B cell (primary cell): ENCODE results near the gene PIK3R1.

Source experiments
- EZH2 ChIP-seq: IDR thresholded peaks from 2 replicates; pipeline ENCODE4 v1.6.1; 2012; ENCODE audit warnings: borderline replicate concordance, low read depth, mild to moderate bottlenecking, moderate library complexity, low read length; ENCODE audit not compliant: insufficient read depth, poor library complexity, severe bottlenecking
- TF ChIP-seq, protein P1 (sequence below): fragments of 200-600 bp; IDR thresholded peaks from one replicate; pipeline ENCODE4 v1.8.0; 2022; ENCODE audit warnings: antibody characterized with exemption, mild to moderate bottlenecking

DNA sequence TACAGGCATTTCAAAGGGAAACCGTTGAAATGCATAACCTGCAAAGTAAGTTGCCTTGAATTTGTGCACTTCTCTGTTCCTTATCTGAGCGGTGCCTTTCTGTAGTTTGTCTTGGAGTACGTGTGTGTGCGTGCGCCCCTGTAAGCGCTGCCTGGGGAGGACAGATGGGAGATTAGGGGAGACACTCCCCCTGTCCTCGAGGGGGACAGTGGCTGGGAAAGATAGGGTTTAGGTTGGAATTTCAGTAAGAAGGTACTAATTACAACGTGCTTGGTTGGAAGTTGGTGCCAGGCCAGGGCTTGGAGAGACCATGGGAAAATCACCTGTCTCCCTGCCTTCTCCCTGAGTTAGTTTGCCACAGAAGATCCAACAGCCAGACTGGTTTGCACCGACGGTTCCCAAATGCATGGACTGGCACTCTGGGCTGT, 73.2 kb downstream of the PIK3R1 start:
- TF ChIP-seq, protein P1, sequence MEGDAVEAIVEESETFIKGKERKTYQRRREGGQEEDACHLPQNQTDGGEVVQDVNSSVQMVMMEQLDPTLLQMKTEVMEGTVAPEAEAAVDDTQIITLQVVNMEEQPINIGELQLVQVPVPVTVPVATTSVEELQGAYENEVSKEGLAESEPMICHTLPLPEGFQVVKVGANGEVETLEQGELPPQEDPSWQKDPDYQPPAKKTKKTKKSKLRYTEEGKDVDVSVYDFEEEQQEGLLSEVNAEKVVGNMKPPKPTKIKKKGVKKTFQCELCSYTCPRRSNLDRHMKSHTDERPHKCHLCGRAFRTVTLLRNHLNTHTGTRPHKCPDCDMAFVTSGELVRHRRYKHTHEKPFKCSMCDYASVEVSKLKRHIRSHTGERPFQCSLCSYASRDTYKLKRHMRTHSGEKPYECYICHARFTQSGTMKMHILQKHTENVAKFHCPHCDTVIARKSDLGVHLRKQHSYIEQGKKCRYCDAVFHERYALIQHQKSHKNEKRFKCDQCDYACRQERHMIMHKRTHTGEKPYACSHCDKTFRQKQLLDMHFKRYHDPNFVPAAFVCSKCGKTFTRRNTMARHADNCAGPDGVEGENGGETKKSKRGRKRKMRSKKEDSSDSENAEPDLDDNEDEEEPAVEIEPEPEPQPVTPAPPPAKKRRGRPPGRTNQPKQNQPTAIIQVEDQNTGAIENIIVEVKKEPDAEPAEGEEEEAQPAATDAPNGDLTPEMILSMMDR: no peak
- no peak for TF ChIP-seq EZH2
